GM23248 (cell line): Measurements from ENCODE around the gene VPS37B.

ENCODE experiments used
- EZH2 ChIP-seq: fragments of 200-600 bp; sonication (generic); IDR thresholded peaks from 2 replicates; pipeline ENCODE4 v1.6.1; 2018; ENCODE audit warnings: antibody characterized with exemption, mild to moderate bottlenecking; ENCODE audit not compliant: insufficient read depth, poor library complexity, severe bottlenecking
- EZH2phosphoT487 ChIP-seq: fragments of 200-600 bp; sonication (generic); IDR thresholded peaks from 2 replicates; pipeline ENCODE4 v1.6.1; 2018; ENCODE audit warnings: antibody characterized with exemption, moderate library complexity, mild to moderate bottlenecking, low read depth; ENCODE audit not compliant: insufficient read depth

DNA sequence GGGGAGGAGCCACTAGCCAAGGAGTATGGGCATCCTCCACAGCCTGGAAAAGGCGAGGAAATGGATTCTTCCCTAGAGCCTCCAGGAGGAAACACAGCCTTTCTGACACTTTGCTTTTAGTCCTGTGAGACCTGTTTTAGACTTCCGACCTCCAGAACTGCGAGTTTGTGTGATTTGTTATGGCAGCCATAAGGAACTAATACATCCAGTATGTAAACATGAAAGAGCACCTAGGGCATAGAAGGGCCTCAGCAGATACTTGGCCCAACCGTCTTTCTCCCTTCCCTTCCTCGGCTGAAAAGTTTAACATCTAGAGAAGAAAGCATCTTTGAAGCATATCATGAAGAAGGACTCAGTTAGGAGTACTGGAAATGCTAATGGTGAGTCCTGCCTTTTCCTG, 57.1 kb downstream of the VPS37B start:
- TF ChIP-seq EZH2 (no peak), EZH2phosphoT487 (no peak)
